ENCODE results near the gene RXRA.

DNA sequence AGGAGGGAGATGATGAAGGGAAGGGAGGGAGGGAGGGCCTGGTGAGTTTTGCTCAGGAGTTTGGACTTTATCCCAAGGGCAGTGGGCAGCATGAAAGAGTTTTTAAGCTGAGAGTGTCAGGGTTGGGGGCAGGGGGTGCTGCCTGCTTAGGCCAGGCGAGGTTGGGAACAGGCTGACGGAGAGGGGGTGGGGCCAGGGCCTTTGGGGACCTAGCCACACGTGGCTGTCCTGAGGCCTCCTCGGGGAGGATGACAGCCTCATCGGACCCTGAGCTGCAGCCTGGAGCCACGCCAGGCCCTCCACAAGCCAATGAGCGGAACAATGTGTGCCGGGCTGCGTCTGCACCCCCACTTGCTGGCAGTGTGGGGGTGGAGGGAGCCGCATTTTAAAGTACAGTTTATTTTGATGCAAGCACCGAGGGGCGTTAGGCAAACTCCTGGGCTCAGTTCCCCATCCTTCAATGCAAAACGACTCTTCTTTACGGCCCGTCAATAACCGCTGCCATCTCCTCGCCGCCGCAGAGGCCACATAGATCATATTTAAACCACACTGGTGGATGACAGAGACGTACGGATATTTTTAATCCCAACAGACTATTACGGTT lies 5.3 kb upstream of the RXRA start:
- no peak for TF ChIP-seq HDGF (IDR thresholded peaks at IDR 0.05; ENCODE audit: borderline replicate concordance)
- TF ChIP-seq ARNT (IDR thresholded peaks at IDR 0.05): no peak
- no peak for TF ChIP-seq BHLHE40 (IDR thresholded peaks at IDR 0.05; ENCODE audit: borderline replicate concordance)
- TF ChIP-seq ELF4 (IDR thresholded peaks at IDR 0.05): no peak
- TF ChIP-seq SP1 (IDR thresholded peaks at IDR 0.05): no peak
- no peak for TF ChIP-seq ZNF384 (IDR thresholded peaks at IDR 0.05)
- no peak for TF ChIP-seq FOXA1 (IDR thresholded peaks at IDR 0.05)
- TF ChIP-seq FOXK2 (IDR thresholded peaks at IDR 0.05): no peak
- no peak for TF ChIP-seq LEF1 (IDR thresholded peaks at IDR 0.05; ENCODE audit: borderline replicate concordance)
- TF ChIP-seq FOXM1 (IDR thresholded peaks at IDR 0.05; ENCODE audit: borderline replicate concordance): no peak
- TF ChIP-seq SUZ12 (IDR thresholded peaks at IDR 0.05): no peak
- no peak for TF ChIP-seq NFRKB (IDR thresholded peaks at IDR 0.05)
